G401 (cell line): Measurements from ENCODE around the gene DUS2. TPM values are rescaled to one million over a fixed set of nuclear protein-coding genes. Genes with fewer than 3 reads are reported as not detected.

Experiments
- DNase-seq: peaks from one replicate; pipeline ENCODE4 v3.0.0-alpha.2; 2015; ENCODE audit warnings: low spot score
- in situ Hi-C: cut with HindIII; loops from 2 replicates; pipeline ENCODE4 v1.10.0; 2016; ENCODE audit warnings: low sequenced_read_pairs, mixed read lengths
- total RNA-seq: library from RNA; depleted of rRNA; stranded (reverse); fragments of >200 nt; shearing (Covaris generic); gene quantifications from 2 replicates; pipeline ENCODE4 v1.2.3, GENCODE V29; 2014

Gene DUS2
- total RNA-seq, 1 experiment from 2014 or later, result 19.3 TPM

- DNase-seq, result no peak
- in situ Hi-C loops, result no loop called here
Measured at GRCh38 chr16:68037841-68038597, 14.9 kb downstream of the DUS2 start.

- DNase-seq, result peak; percentile 81
- in situ Hi-C loops, result no loop called here
Measured at GRCh38 chr16:68040506-68041288, 17.6 kb downstream of the DUS2 start.

GRCh38 chr16:68041783-68042182, 18.7 kb downstream of the DUS2 start:
- in situ Hi-C loops, result no loop called here
- DNase-seq, result no peak

- in situ Hi-C loops, result no loop called here
- DNase-seq, result no peak
Measured at GRCh38 chr16:68046106-68046505, 23.0 kb downstream of the DUS2 start.

- in situ Hi-C loops, result no loop called here
- DNase-seq, result no peak
Measured at GRCh38 chr16:68047987-68048386, 24.9 kb downstream of the DUS2 start.

- in situ Hi-C loops, result no loop called here
- no peak for DNase-seq
Measured at GRCh38 chr16:68049449-68049848, 26.4 kb downstream of the DUS2 start.

- DNase-seq, result no peak
- in situ Hi-C loops, result no loop called here
Measured at GRCh38 chr16:68055395-68055794, 32.3 kb downstream of the DUS2 start.

- no peak for DNase-seq
- in situ Hi-C loops, result no loop called here
Measured at GRCh38 chr16:68059804-68060203, 36.7 kb downstream of the DUS2 start.

GRCh38 chr16:68061396-68061795, 38.3 kb downstream of the DUS2 start:
- in situ Hi-C loops, result no loop called here
- no peak for DNase-seq

- in situ Hi-C loops, result no loop called here
- DNase-seq, result no peak
Measured at GRCh38 chr16:68062910-68063393, 39.9 kb downstream of the DUS2 start.

GRCh38 chr16:68064791-68065365, 41.8 kb downstream of the DUS2 start:
- in situ Hi-C loops, result no loop called here
- DNase-seq, result peak; percentile 68

GRCh38 chr16:68065716-68066305, 42.7 kb downstream of the DUS2 start:
- DNase-seq, result no peak
- in situ Hi-C loops, result no loop called here

GRCh38 chr16:68066763-68067162, 43.7 kb downstream of the DUS2 start:
- in situ Hi-C loops, result no loop called here

GRCh38 chr16:68068926-68069325, 45.8 kb downstream of the DUS2 start:
- no peak for DNase-seq
- in situ Hi-C loops, result no loop called here

More at GRCh38 chr16:68066763-68067162, 43.7 kb downstream of the DUS2 start:
- no peak for DNase-seq

- DNase-seq, result no peak
- in situ Hi-C loops, result no loop called here
Measured at GRCh38 chr16:68069511-68070248, 46.6 kb downstream of the DUS2 start.

- DNase-seq, result no peak
- in situ Hi-C loops, result no loop called here
Measured at GRCh38 chr16:68070249-68070730, 47.2 kb downstream of the DUS2 start.

- DNase-seq, result no peak
- in situ Hi-C loops, result no loop called here
Measured at GRCh38 chr16:68070806-68071517, 47.9 kb downstream of the DUS2 start.

GRCh38 chr16:68071518-68071901, 48.4 kb downstream of the DUS2 start:
- in situ Hi-C loops, result no loop called here
- DNase-seq, result no peak
